ENCODE measurements around the gene RRAGD.

Gene RRAGD

GRCh38 chr6:89412071-89413005 is at the start of gene RRAGD:
Gene RRAGD (minus strand): TSS chr6:89412273. CDS start chr6:89411993, 280 bp downstream.
- DNase-seq (ENCODE audit: low read depth), result peak; percentile 35

- DNase-seq (ENCODE audit: low read depth), result no peak
Measured at GRCh38 chr6:89460713-89461112, 48.6 kb upstream of the RRAGD start.

- DNase-seq (ENCODE audit: low read depth), result no peak
Measured at GRCh38 chr6:89459501-89459900, 47.4 kb upstream of the RRAGD start.

GRCh38 chr6:89458704-89459103 is 46.6 kb upstream of the RRAGD start:
- DNase-seq (ENCODE audit: low read depth), result no peak

- DNase-seq (ENCODE audit: low read depth), result no peak
Measured at GRCh38 chr6:89454300-89454699, 42.2 kb upstream of the RRAGD start.

- no peak for DNase-seq (ENCODE audit: low read depth)
Measured at GRCh38 chr6:89452281-89452680, 40.2 kb upstream of the RRAGD start.

GRCh38 chr6:89449193-89449592 is 37.1 kb upstream of the RRAGD start:
- no peak for DNase-seq (ENCODE audit: low read depth)

GRCh38 chr6:89443658-89444057 is 31.6 kb upstream of the RRAGD start:
- DNase-seq (ENCODE audit: low read depth), result no peak

- no peak for DNase-seq (ENCODE audit: low read depth)
Measured at GRCh38 chr6:89440200-89440599, 28.1 kb upstream of the RRAGD start.

- DNase-seq (ENCODE audit: low read depth), result no peak
Measured at GRCh38 chr6:89439014-89439413, 26.9 kb upstream of the RRAGD start.

- no peak for DNase-seq (ENCODE audit: low read depth)
Measured at GRCh38 chr6:89438248-89438647, 26.2 kb upstream of the RRAGD start.

- DNase-seq (ENCODE audit: low read depth), result no peak
Measured at GRCh38 chr6:89436226-89436625, 24.2 kb upstream of the RRAGD start.

GRCh38 chr6:89434954-89435353 is 22.9 kb upstream of the RRAGD start:
- DNase-seq (ENCODE audit: low read depth), result no peak

GRCh38 chr6:89434150-89434499 is 22.1 kb upstream of the RRAGD start:
- DNase-seq (ENCODE audit: low read depth), result no peak

GRCh38 chr6:89433252-89434149 is 21.4 kb upstream of the RRAGD start:
- no peak for DNase-seq (ENCODE audit: low read depth)

GRCh38 chr6:89432875-89433251 is 20.8 kb upstream of the RRAGD start, which contains the start of gene ANKRD6:
Gene ANKRD6 (plus strand): TSS chr6:89433152. CDS start chr6:89566977, 133,825 bp downstream.
- peak; percentile 76 for DNase-seq (ENCODE audit: low read depth)

- no peak for DNase-seq (ENCODE audit: low read depth)
Measured at GRCh38 chr6:89430201-89430962, 18.3 kb upstream of the RRAGD start.

GRCh38 chr6:89416796-89417195 is 4.7 kb upstream of the RRAGD start:
- DNase-seq (ENCODE audit: low read depth), result no peak

- no peak for DNase-seq (ENCODE audit: low read depth)
Measured at GRCh38 chr6:89415185-89415584, 3.1 kb upstream of the RRAGD start.

- DNase-seq (ENCODE audit: low read depth), result no peak
Measured at GRCh38 chr6:89414215-89414614, 2.1 kb upstream of the RRAGD start.

GRCh38 chr6:89413006-89413400 is 930 bp upstream of the RRAGD start:
- no peak for DNase-seq (ENCODE audit: low read depth)

Measured in stimulated activated CD8-positive, alpha-beta memory T cell treated with anti-CD3 and anti-CD28 coated beads, Interleukin-4, amount 100 ng/mL, for 24 hours (primary cell).